Fibroblast of skin of back (primary cell): ENCODE measurements around the gene ENO2.

ENCODE experiments used
- DNase-seq: peaks from one replicate; pipeline ENCODE4 v3.0.0-alpha.2; 2013

ENO2 gene

GRCh38 chr12:6962285-6963015 lies 48.1 kb downstream of the ENO2 start:
- no peak for DNase-seq

- DNase-seq, result no peak
Observed at GRCh38 chr12:6963016-6963731, 48.8 kb downstream of the ENO2 start.

DNA sequence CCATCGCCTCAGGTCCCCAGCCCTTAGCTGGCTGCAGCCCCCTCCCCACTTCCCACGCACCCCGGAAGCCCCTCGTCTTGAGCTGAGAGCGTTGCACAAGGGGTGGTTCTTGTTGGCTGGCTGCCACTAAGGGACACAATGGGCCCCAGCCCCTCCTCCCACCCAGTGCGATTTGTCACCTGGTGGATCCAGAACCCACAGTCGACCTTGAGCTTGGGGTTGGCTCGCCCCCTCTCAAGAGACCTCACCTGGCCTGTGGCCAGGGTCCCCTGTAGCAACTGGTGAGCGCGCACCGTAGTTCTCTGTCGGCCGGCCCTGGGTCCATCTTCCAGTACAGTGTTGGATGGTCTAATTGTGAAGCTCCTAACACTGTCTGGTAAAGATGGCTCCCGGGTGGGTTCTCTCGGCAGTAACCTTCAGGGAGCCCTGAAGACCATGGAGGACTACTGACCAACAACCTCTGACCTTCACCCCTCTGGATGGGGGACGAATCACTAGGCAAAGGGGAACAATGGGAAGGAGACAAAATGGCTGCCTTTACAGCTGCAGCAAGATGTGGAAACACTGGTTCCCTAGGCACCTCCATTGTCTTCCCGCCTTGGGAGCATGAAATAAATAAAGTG lies 49.5 kb downstream of the ENO2 start:
- DNase-seq, result no peak

DNA sequence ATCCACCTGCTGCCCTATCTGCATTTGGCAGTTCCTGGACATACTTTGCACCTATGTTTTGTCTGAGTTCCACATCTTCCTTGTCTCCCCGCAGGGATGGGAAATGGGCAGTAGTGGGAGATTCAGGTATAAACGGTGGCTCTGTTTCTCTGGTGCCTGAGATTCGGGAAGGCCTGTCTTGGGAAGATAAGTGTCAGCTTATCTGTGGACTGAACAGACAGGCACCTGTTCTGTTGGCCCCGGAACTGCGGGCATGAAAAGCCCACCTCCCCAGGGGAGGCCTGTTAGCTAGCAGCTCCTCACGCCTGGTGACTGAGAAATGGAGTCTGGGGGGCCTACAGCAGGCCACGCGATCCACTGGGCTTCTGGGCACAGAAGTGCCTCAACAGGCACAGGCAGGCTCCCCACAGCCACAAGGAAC lies 50.2 kb downstream of the ENO2 start:
- DNase-seq, result no peak

DNA sequence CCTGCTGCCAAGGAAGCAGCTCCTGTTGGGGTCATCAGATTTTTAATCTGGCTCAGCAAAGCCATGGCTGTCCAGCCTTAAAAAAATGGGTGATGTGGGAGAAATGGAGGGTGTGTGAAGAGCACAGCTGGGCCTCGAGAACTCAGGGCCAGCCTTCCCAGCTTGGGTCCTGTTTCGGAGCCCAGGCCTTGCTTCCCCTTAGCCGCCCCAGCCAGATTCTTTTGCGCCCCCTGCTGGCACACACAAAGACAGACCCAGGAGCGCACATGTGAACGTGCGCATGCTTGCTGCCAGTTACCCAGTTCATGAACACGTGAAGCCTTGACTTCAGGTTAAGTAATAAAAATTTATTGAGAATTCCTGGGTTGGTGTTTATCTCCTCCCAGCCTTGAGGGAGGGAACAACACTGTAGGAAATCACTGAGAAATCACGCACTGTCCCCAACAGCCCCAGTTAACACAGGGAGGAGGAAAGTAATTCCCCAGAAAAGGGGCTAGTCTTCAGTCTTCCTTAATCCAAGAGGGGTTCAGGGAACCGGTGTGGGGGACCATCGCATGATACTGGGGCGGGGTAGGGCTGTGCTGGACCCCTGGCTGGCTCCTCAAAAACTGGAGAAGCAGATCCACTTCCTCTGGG lies 50.8 kb downstream of the ENO2 start:
- DNase-seq, result peak; percentile 79

- no peak for DNase-seq
Observed at GRCh38 chr12:6965714-6966113, 51.3 kb downstream of the ENO2 start.

GRCh38 chr12:6966351-6966750 lies 52.0 kb downstream of the ENO2 start:
- no peak for DNase-seq

- no peak for DNase-seq
Observed at GRCh38 chr12:6967651-6968100, 53.3 kb downstream of the ENO2 start.

DNA sequence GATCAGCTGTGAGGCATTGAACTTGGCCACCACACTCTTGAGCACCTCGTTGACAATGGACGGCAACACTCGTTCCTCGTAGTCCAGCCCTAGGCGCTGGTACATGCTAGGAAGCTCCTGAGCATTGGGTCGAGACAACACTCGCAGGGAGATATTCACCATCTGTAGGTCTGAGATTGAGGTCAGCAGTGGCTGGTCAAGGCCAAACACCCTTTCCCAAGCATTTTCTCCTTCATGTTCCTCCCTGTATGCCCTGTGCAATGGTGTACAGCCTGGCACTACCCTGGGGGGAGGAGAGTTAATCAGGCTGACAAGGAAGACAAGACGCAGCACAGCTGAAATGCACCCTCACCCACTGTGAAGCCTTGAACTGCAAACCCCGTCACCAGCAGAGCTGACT lies 54.0 kb downstream of the ENO2 start:
- no peak for DNase-seq

DNA sequence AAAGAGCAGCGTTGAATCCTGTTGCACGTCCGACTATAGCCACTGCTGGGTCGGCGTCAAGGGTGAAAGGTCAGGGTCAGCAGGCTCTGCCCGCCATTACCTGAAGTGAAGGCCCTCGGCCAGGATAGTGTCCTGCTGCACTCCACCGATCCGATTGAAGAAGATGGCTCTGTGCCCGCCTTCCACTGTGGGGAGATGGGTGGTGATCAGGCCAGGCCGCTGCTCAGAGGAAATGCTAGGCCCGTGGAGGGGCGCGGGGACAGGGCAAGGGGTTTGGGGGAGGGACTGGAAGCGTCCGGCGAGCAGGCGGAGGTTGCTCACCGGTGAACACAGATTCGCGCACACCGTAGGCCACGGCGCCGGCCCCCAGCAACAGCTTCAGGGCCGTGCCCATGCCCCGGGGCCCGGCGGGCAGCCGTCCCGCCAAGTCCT lies 55.7 kb downstream of the ENO2 start:
- DNase-seq, result no peak
